Keratinocyte (primary cell): Measurements from ENCODE around the gene TAP2. TPM values are rescaled to one million over a fixed set of nuclear protein-coding genes. Genes with fewer than 3 reads are reported as not detected.
"Not testable (repeated sequence)": the region's sequence is repeated elsewhere in the genome, so short reads cannot be mapped to it uniquely, and the experiment has no call there.

Source experiments
- DNase-seq: peaks from one replicate; pipeline ENCODE4 v3.0.0-alpha.2; 2011; ENCODE audit warnings: low read depth, missing footprints, low spot score
- FAIRE-seq: peaks from 2 replicates; lab custom pipeline; 2011; peaks lifted over from hg19 to GRCh38; lab: Jason Lieb, UNC
- H2AFZ ChIP-seq: 2 replicates; pipeline ENCODE4 v1.6.0; 2012; ENCODE audit warnings: low read length, control low read depth, inconsistent platforms; ENCODE audit not compliant: control insufficient read depth
- H3K27ac ChIP-seq: 2 replicates; pipeline ENCODE4 v1.5.1; 2011; ENCODE audit warnings: low read length; ENCODE audit not compliant: control insufficient read depth, insufficient read depth
- H3K27me3 ChIP-seq: 3 replicates; pipeline ENCODE4 v1.6.0; 2011; ENCODE audit warnings: low read length; ENCODE audit not compliant: control insufficient read depth, insufficient read depth; ENCODE audit errors: extremely low read depth
- H3K36me3 ChIP-seq, 2 experiments: 2 replicates in 1 of 2; 3 replicates in 1 of 2; pipeline ENCODE4 v1.5.1; 2011; ENCODE audit warnings: low read length in 2 of 2, mild to moderate bottlenecking in 1 of 2; ENCODE audit not compliant: control insufficient read depth in 2 of 2, insufficient read depth in 2 of 2; ENCODE audit errors: extremely low read depth in 1 of 2
- H3K4me1 ChIP-seq: 3 replicates; pipeline ENCODE4 v1.5.1; 2011; ENCODE audit warnings: low read length; ENCODE audit not compliant: control insufficient read depth, insufficient read depth; ENCODE audit errors: extremely low read depth
- H3K4me2 ChIP-seq: 3 replicates; pipeline ENCODE4 v1.6.0; 2011; ENCODE audit warnings: low read depth, low read length; ENCODE audit not compliant: control insufficient read depth, insufficient read depth; ENCODE audit errors: extremely low read depth
- H3K4me3 ChIP-seq, 3 experiments: fragments of 200-600 bp in 1 of 3; sonication (generic) in 1 of 3; 2 replicates in 2 of 3; 3 replicates in 1 of 3; pipeline ENCODE4 v1.5.1; 2011 to 2016; ENCODE audit warnings: low read length in 3 of 3, mild to moderate bottlenecking in 3 of 3, control low read depth in 2 of 3, inconsistent platforms in 1 of 3, low read depth in 1 of 3, mixed read lengths in 1 of 3, mixed run types in 1 of 3, moderate library complexity in 1 of 3; ENCODE audit not compliant: control insufficient read depth in 2 of 3, insufficient read depth in 2 of 3; ENCODE audit errors: extremely low read depth in 1 of 3
- H3K79me2 ChIP-seq: 2 replicates; pipeline ENCODE4 v1.6.0; 2012; ENCODE audit warnings: low read length; ENCODE audit not compliant: control insufficient read depth, insufficient read depth
- H3K9ac ChIP-seq: 3 replicates; pipeline ENCODE4 v1.6.0; 2011; ENCODE audit warnings: low read length; ENCODE audit not compliant: control insufficient read depth, insufficient read depth; ENCODE audit errors: extremely low read depth
- H3K9me1 ChIP-seq: 3 replicates; pipeline ENCODE4 v1.6.0; 2011; ENCODE audit warnings: low read length; ENCODE audit not compliant: control insufficient read depth, insufficient read depth; ENCODE audit errors: extremely low read depth
- H3K9me3 ChIP-seq: 2 replicates; pipeline ENCODE4 v1.5.1; 2012; ENCODE audit warnings: low read depth, low read length; ENCODE audit not compliant: control insufficient read depth
- H4K20me1 ChIP-seq: 3 replicates; pipeline ENCODE4 v1.6.0; 2011; ENCODE audit warnings: low read length; ENCODE audit not compliant: control insufficient read depth, insufficient read depth; ENCODE audit errors: extremely low read depth
- CTCF ChIP-seq, 3 experiments: IDR thresholded peaks in 1 of 3; conservative IDR thresholded peaks in 1 of 3; optimal IDR thresholded peaks in 1 of 3; 2 replicates in 2 of 3; 3 replicates in 1 of 3; pipeline versions ENCODE3 to v1.5.1; 2011; ENCODE audit warnings: low read length in 3 of 3, mild to moderate bottlenecking in 3 of 3, moderate library complexity in 2 of 3, control low read depth in 1 of 3, inconsistent platforms in 1 of 3; ENCODE audit not compliant: insufficient read depth in 2 of 3; ENCODE audit errors: extremely low read depth in 1 of 3
- EZH2 ChIP-seq: IDR thresholded peaks from one replicate; pipeline ENCODE4 v1.6.1; 2012; ENCODE audit warnings: inconsistent platforms, mild to moderate bottlenecking, low read length, moderate library complexity
- dilution Hi-C: fragments of 300-500 bp; cut with MboI; formaldehyde crosslinking; loops from one replicate; pipeline ENCODE4 v1.7.0; 2020; ENCODE audit warnings: low sequenced_read_pairs; ENCODE audit not compliant: extremely low pct_ligation_motif_present
- polyA plus RNA-seq, 5 experiments: library from polyadenylated mRNA; depleted of rRNA in 3 of 5; stranded (reverse) in 3 of 5; stranded (forward) in 1 of 5; unstranded in 1 of 5; fragments of >200 nt; gene quantifications; 1 replicate in 1 of 5; 2 replicates in 3 of 5; 3 replicates in 1 of 5; pipeline versions ENCODE4 v1.2.1 to v1.2.3, GENCODE V29; 2011 to 2012; ENCODE audit warnings: missing spikeins in 2 of 5, low read depth in 1 of 5, low replicate concordance in 1 of 5

TAP2 gene
- polyA plus RNA-seq, 1 donor (not counting 4 experiments of a cell fraction or from before 2014, with no cell fraction given) = 50.7 TPM

GRCh38 chr6:32879691-32880090 lies 41.2 kb upstream of the TAP2 start:
- Histone ChIP-seq H3K79me2 (no peaks in the 10 kb centered on the region), H2AFZ (no peak overlapping the region), H3K9ac (no peak overlapping the region), H3K27ac (no peak overlapping the region), H3K4me3 (no peak overlapping the region), H3K4me1 (peaks cover 10% of the 10 kb centered on the region), H3K36me3 (no peaks in the 10 kb centered on the region), H4K20me1 (no peaks in the 10 kb centered on the region), H3K9me3 (no peaks in the 10 kb centered on the region), H3K27me3 (no peaks in the 10 kb centered on the region), H3K4me2 (no peak overlapping the region), H3K9me1 (no peaks in the 10 kb centered on the region)
- dilution Hi-C loops = no loop called here
- FAIRE-seq = no peak
- DNase-seq = no peak
- TF ChIP-seq EZH2 (no peak), CTCF (optimal IDR thresholded peaks at IDR 0.05 in 1 of 3, IDR thresholded peaks at IDR 0.05 in 1 of 3, conservative IDR thresholded peaks at IDR 0.05 in 1 of 3; ENCODE audit: extremely low read depth in 1 of 3, insufficient read depth in 2 of 3, low read length in 3 of 3) (no peak)

DNA sequence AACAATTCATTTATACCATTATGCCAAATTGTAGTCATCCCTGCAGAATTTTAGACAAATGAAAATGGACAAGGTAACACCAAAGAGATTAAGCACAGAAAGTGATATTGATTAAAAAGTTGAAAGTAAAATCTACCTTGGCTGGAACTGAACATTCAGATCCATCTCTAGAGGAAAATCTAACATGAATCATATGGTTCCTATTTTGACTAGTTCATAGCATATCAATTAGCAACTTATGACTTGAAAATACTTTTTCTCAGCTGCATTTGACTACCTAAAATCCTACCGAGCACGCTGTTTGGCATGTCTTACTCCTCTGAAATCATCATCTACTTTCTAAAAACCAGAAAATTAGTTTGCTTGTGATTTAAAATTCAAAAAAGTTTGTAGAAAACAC lies 38.1 kb upstream of the TAP2 start:
- H2AFZ ChIP-seq = no peak overlapping the region
- DNase-seq (no peak), FAIRE-seq (no peak)
- no peaks in the 10 kb centered on the region for H3K27me3 ChIP-seq
- H3K9me3 ChIP-seq = no peaks in the 10 kb centered on the region
- no peak for TF ChIP-seq CTCF (optimal IDR thresholded peaks at IDR 0.05 in 1 of 3, IDR thresholded peaks at IDR 0.05 in 1 of 3, conservative IDR thresholded peaks at IDR 0.05 in 1 of 3; ENCODE audit: extremely low read depth in 1 of 3, insufficient read depth in 2 of 3, low read length in 3 of 3)
- no peak for TF ChIP-seq EZH2
- dilution Hi-C loops = no loop called here
- no peak overlapping the region for H3K9ac ChIP-seq
- H3K4me3 ChIP-seq = no peak overlapping the region
- no peaks in the 10 kb centered on the region for H3K9me1 ChIP-seq
- no peak overlapping the region for H3K27ac ChIP-seq
- H3K4me2 ChIP-seq = no peak overlapping the region
- no peaks in the 10 kb centered on the region for H3K4me1 ChIP-seq
- H3K79me2 ChIP-seq = no peaks in the 10 kb centered on the region
- H4K20me1 ChIP-seq = no peaks in the 10 kb centered on the region
- H3K36me3 ChIP-seq = no peaks in the 10 kb centered on the region

GRCh38 chr6:32873947-32874346 lies 35.4 kb upstream of the TAP2 start:
- H4K20me1 ChIP-seq, H3K4me2 ChIP-seq, H3K9me3 ChIP-seq, H3K79me2 ChIP-seq, H3K4me1 ChIP-seq, H3K27me3 ChIP-seq, H3K36me3 ChIP-seq, H3K4me3 ChIP-seq, dilution Hi-C loops, FAIRE-seq, H3K9me1 ChIP-seq, DNase-seq, H2AFZ ChIP-seq, H3K9ac ChIP-seq, H3K27ac ChIP-seq: not testable (repeated sequence)
